Endothelial cell of umbilical vein (primary cell): Measurements from ENCODE around the gene GNA12. TPM values are rescaled to one million over a fixed set of nuclear protein-coding genes. Genes with fewer than 3 reads are reported as not detected.

Experiments
- BruUV-seq: library from RNA; stranded (reverse); fragments of 400-500 nt; replicated peaks from 2 replicates; lab custom pipeline; 2021; lab: Mats Ljungman, UMichigan
- CTCF ChIA-PET: fragments of 300-600, 350-600 bp; sonication (Branson Sonifier 250); formaldehyde crosslinking; loops from one replicate; lab custom pipeline; 2021; ENCODE audit warnings: antibody characterized with exemption, inconsistent platforms; lab: Charles Lee
- POLR2A ChIA-PET: fragments of 300-600, 350-600 bp; sonication (Branson Sonifier 250); formaldehyde crosslinking; loops from one replicate; lab custom pipeline; 2021; ENCODE audit warnings: antibody characterized with exemption, inconsistent platforms; lab: Charles Lee
- DNase-seq: peaks from one replicate; pipeline ENCODE4 v3.0.0-alpha.2; 2011; ENCODE audit warnings: low read depth, low spot score
- FAIRE-seq: peaks from 2 replicates; lab custom pipeline; 2011; peaks lifted over from hg19 to GRCh38; lab: Jason Lieb, UNC
- H2AFZ ChIP-seq: 2 replicates; pipeline ENCODE4 v1.6.0; 2012; ENCODE audit warnings: low read depth, low read length, control low read depth, inconsistent platforms
- H3K27ac ChIP-seq: 2 replicates; pipeline ENCODE4 v1.5.1; 2011; ENCODE audit warnings: low read depth, mild to moderate bottlenecking, control low read depth, low read length, moderate library complexity; ENCODE audit not compliant: insufficient read depth
- H3K27me3 ChIP-seq, 2 experiments: 2 replicates each; pipeline versions ENCODE4 v1.6.0 to v1.6.1; 2011; ENCODE audit warnings: low read length in 2 of 2, mixed read lengths in 1 of 2; ENCODE audit not compliant: control insufficient read depth in 2 of 2, insufficient read depth in 2 of 2
- H3K36me3 ChIP-seq, 2 experiments: 2 replicates in 1 of 2; 3 replicates in 1 of 2; pipeline ENCODE4 v1.5.1; 2011; ENCODE audit warnings: low read length in 2 of 2, mild to moderate bottlenecking in 1 of 2, moderate library complexity in 1 of 2; ENCODE audit not compliant: control insufficient read depth in 2 of 2, insufficient read depth in 2 of 2; ENCODE audit errors: extremely low read depth in 1 of 2
- H3K4me1 ChIP-seq: 3 replicates; pipeline ENCODE4 v1.5.1; 2011; ENCODE audit warnings: mild to moderate bottlenecking, low read length; ENCODE audit not compliant: control insufficient read depth, insufficient read depth; ENCODE audit errors: extremely low read depth
- H3K4me2 ChIP-seq: 2 replicates; pipeline ENCODE4 v1.6.1; 2011; ENCODE audit warnings: low read length, control low read depth, mixed read lengths; ENCODE audit not compliant: insufficient read depth
- H3K4me3 ChIP-seq, 3 experiments: fragments of 200-600 bp in 1 of 3; sonication (generic), shearing (Covaris generic) in 1 of 3; replicated peaks in 1 of 3; 2 replicates each; pipeline ENCODE4 v1.5.1; 2011 to 2016; ENCODE audit warnings: control low read depth in 3 of 3, low read length in 3 of 3, mild to moderate bottlenecking in 2 of 3, inconsistent platforms in 1 of 3, low read depth in 1 of 3, moderate library complexity in 1 of 3; ENCODE audit not compliant: insufficient read depth in 1 of 3
- H3K79me2 ChIP-seq: 2 replicates; pipeline ENCODE4 v1.6.0; 2012; ENCODE audit warnings: low read length, inconsistent platforms; ENCODE audit not compliant: control insufficient read depth, insufficient read depth
- H3K9ac ChIP-seq: replicated peaks from 2 replicates; pipeline ENCODE3; 2011; ENCODE audit warnings: low read length, control low read depth; ENCODE audit not compliant: insufficient read depth; ENCODE audit errors: extremely low read depth
- H3K9me1 ChIP-seq: replicated peaks from 3 replicates; pipeline ENCODE4 v1.6.0; 2011; ENCODE audit warnings: mild to moderate bottlenecking, low read length; ENCODE audit not compliant: control insufficient read depth, insufficient read depth; ENCODE audit errors: extremely low read depth
- H3K9me3 ChIP-seq: replicated peaks from 2 replicates; pipeline ENCODE4 v1.5.1; 2012; ENCODE audit warnings: low read length, inconsistent platforms; ENCODE audit not compliant: control insufficient read depth, insufficient read depth
- H4K20me1 ChIP-seq: replicated peaks from 2 replicates; pipeline ENCODE3; 2011; ENCODE audit warnings: mild to moderate bottlenecking, low read length; ENCODE audit not compliant: control insufficient read depth, insufficient read depth; ENCODE audit errors: extremely low read depth
- CTCF ChIP-seq, 2 donors: IDR thresholded peaks; 1 replicate in 1 of 2; 2 replicates in 1 of 2; pipeline ENCODE4 v1.5.1; 2011; ENCODE audit warnings: low read length in 2 of 2, mild to moderate bottlenecking in 2 of 2, moderate library complexity in 2 of 2, control low read depth in 1 of 2, inconsistent platforms in 1 of 2, low read depth in 1 of 2; ENCODE audit not compliant: insufficient read depth in 1 of 2; ENCODE audit errors: extremely low read depth in 1 of 2
- EZH2 ChIP-seq: IDR thresholded peaks from 2 replicates; pipeline ENCODE4 v1.6.1; 2012; ENCODE audit warnings: borderline replicate concordance, low read depth, mild to moderate bottlenecking, moderate library complexity, low read length, inconsistent platforms; ENCODE audit not compliant: severe bottlenecking
- FOS ChIP-seq: IDR thresholded peaks from 2 replicates; pipeline ENCODE4 v1.6.1; 2011; ENCODE audit warnings: mild to moderate bottlenecking, low read length, moderate library complexity, borderline replicate concordance; ENCODE audit not compliant: insufficient read depth
- GATA2 ChIP-seq: IDR thresholded peaks from 2 replicates; pipeline ENCODE4 v1.7.0; 2011; ENCODE audit warnings: low read depth, mild to moderate bottlenecking, moderate library complexity, mixed read lengths, low read length; ENCODE audit not compliant: insufficient read length, insufficient read depth
- JUN ChIP-seq: IDR thresholded peaks from 2 replicates; pipeline ENCODE4 v1.6.1; 2011; ENCODE audit warnings: borderline replicate concordance, low read depth; ENCODE audit not compliant: insufficient read length, insufficient read depth
- MAX ChIP-seq: IDR thresholded peaks from 2 replicates; pipeline ENCODE4 v1.6.1; 2011; ENCODE audit not compliant: insufficient read depth, insufficient read length
- MYC ChIP-seq: IDR thresholded peaks from one replicate; pipeline ENCODE4 v1.6.1; 2011; ENCODE audit warnings: mild to moderate bottlenecking, low read depth, low read length
- POLR2A ChIP-seq: IDR thresholded peaks from 2 replicates; pipeline ENCODE4 v1.6.1; 2012; ENCODE audit warnings: low read depth, mild to moderate bottlenecking, control low read depth, low read length
- POLR2AphosphoS5 ChIP-seq: IDR thresholded peaks from 2 replicates; pipeline ENCODE4 v1.6.1; 2012; ENCODE audit warnings: low read depth, mild to moderate bottlenecking, control low read depth, low read length, moderate library complexity; ENCODE audit not compliant: insufficient read depth
- dilution Hi-C: fragments of 300-500 bp; cut with MboI; formaldehyde crosslinking; loops from one replicate; pipeline ENCODE4 v1.15.0; 2019; ENCODE audit warnings: low sequenced_read_pairs; ENCODE audit not compliant: extremely low pct_ligation_motif_present
- intact Hi-C: fragments of 100-400 bp; cut with micrococcal nuclease; formaldehyde crosslinking; loops from one replicate; pipeline ENCODE4 v1.10.0; 2022
- polyA plus RNA-seq, 4 experiments: library from polyadenylated mRNA; depleted of rRNA in 3 of 4; stranded (reverse) in 3 of 4; unstranded in 1 of 4; fragments of >200 nt; gene quantifications; 2 replicates each; pipeline versions ENCODE4 v1.2.1 to v1.2.3, GENCODE V29; 2011 to 2012; ENCODE audit warnings: missing spikeins in 1 of 4
- total RNA-seq: library from RNA; stranded (reverse); gene quantifications from 2 replicates; pipeline ENCODE4 v1.2.3, GENCODE V29; 2021

Gene GNA12
- total and polyA plus RNA-seq, 2 donors (not counting 3 experiments of a cell fraction or from before 2014, with no cell fraction given): 63.0 to 75.1 TPM

GRCh38 chr7:2880051-2880450 lies 35.9 kb upstream of the GNA12 start:
- H3K9me3 ChIP-seq: no peaks in the 10 kb centered on the region
- intact Hi-C loops: no loop called here
- H3K36me3 ChIP-seq: no peaks in the 10 kb centered on the region
- no peak overlapping the region for H3K9ac ChIP-seq
- TF ChIP-seq POLR2A (no peak), MAX (peak; percentile 6)
- no peak overlapping the region for H2AFZ ChIP-seq
- no peaks in the 10 kb centered on the region for H4K20me1 ChIP-seq
- no peak overlapping the region for H3K4me2 ChIP-seq
- FAIRE-seq: no peak
- POLR2A ChIA-PET: no interaction called here
- dilution Hi-C loops: no loop called here
- H3K27ac ChIP-seq: no peak overlapping the region
- no peak overlapping the region for H3K4me3 ChIP-seq
- CTCF ChIA-PET: no interaction called here
- H3K9me1 ChIP-seq: no peaks in the 10 kb centered on the region
- no peaks in the 10 kb centered on the region for H3K27me3 ChIP-seq
- no peak for DNase-seq
- no TSS peak for BruUV-seq
- no peaks in the 10 kb centered on the region for H3K4me1 ChIP-seq
- no peaks in the 10 kb centered on the region for H3K79me2 ChIP-seq

- no peak overlapping the region for H3K4me2 ChIP-seq
- no peaks in the 10 kb centered on the region for H3K9me3 ChIP-seq
- no peaks in the 10 kb centered on the region for H3K79me2 ChIP-seq
- no peaks in the 10 kb centered on the region for H3K9me1 ChIP-seq
- intact Hi-C loops (no loop called here), dilution Hi-C loops (no loop called here)
- ChIA-PET POLR2A (no interaction called here), CTCF (interaction anchor here (1.7 kb wide), 1 partner anchor 14 kb away, joined by 14 read pairs; no protein-coding TSS in a partner anchor)
- H3K36me3 ChIP-seq: no peaks in the 10 kb centered on the region
- no peak for DNase-seq
- H3K27me3 ChIP-seq: no peaks in the 10 kb centered on the region
- H3K4me1 ChIP-seq: no peaks in the 10 kb centered on the region
- no peak overlapping the region for H3K4me3 ChIP-seq
- FAIRE-seq: no peak
- no peaks in the 10 kb centered on the region for H4K20me1 ChIP-seq
- no peak overlapping the region for H2AFZ ChIP-seq
- H3K9ac ChIP-seq: no peak overlapping the region
- TF ChIP-seq FOS (no peak), EZH2 (no peak), JUN (no peak), POLR2AphosphoS5 (no peak), POLR2A (no peak), MYC (no peak), CTCF (IDR thresholded peaks at IDR 0.05; ENCODE audit: extremely low read depth in 1 of 2, insufficient read depth in 1 of 2, low read depth in 1 of 2, low read length in 2 of 2) (no peak), GATA2 (no peak), MAX (no peak)
- H3K27ac ChIP-seq: no peak overlapping the region
- no TSS peak for BruUV-seq
These were observed 35.2 kb upstream of the GNA12 start for GRCh38 chr7:2879354-2879753.
